ENCODE data around the gene LGR6. TPM values are rescaled to one million over a fixed set of nuclear protein-coding genes. Genes with fewer than 3 reads are reported as not detected.

Gene LGR6
- total RNA-seq, 1 experiment from 2014 or later: 0.26 TPM

DNA sequence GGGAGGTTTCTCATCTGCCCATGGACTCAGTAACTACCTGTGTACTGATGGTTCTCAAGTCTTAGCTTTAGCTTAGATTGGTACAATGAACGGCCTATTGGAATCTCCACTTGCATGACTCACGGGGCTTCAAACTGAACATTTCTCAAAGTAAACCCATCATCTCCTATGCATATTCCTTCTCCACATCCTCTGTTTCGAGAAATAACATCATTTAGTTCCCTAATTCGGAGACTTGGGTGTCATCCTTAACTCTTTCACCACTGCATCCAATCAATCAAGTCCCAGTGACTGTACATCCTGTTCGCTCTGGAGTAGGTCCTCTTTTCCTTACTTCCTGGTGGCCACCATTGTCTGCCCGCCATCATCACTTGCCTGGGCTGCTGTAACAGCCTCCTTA is 55.8 kb downstream of the LGR6 start:
- Histone ChIP-seq H3K4me3 (ENCODE audit: low read length) (no peak overlapping the region), H3F3A (ENCODE audit: low read length, unreplicated experiment) (no peaks in the 10 kb centered on the region), H3K27me3 (ENCODE audit: low read length) (no peaks in the 10 kb centered on the region), H4K20me1 (ENCODE audit: low read length) (no peaks in the 10 kb centered on the region), H3K27ac (ENCODE audit: low read length) (no peak overlapping the region), H3K9me2 (replicated peaks; ENCODE audit: low read length) (no peaks in the 10 kb centered on the region), H3K9ac (ENCODE audit: low read length) (no peak overlapping the region), H3K79me2 (ENCODE audit: low read length) (no peaks in the 10 kb centered on the region), H3K4me1 (ENCODE audit: insufficient read depth, low read length) (0 out of 2 replicates have a peak, but pooled peaks cover 5% of the 10 kb centered on the region), H3K4me2 (ENCODE audit: low read length) (no peak overlapping the region), H2AFZ (ENCODE audit: low read length) (no peak overlapping the region), H3K9me3 (ENCODE audit: low read length) (no peaks in the 10 kb centered on the region), H3K36me3 (ENCODE audit: low read depth, low read length) (no peaks in the 10 kb centered on the region)
- ATAC-seq (no peak), DNase-seq (no peak)
- ChIA-PET POLR2A (ENCODE audit: unreplicated experiment) (no interaction called here), CTCF (no interaction called here)
- no TSS peak for BruUV-seq (replicated peaks)
- no peak for TF ChIP-seq EZH2 (IDR thresholded peaks at IDR 0.05; ENCODE audit: low read length, unreplicated experiment)
- TF ChIP-seq, protein P1, sequence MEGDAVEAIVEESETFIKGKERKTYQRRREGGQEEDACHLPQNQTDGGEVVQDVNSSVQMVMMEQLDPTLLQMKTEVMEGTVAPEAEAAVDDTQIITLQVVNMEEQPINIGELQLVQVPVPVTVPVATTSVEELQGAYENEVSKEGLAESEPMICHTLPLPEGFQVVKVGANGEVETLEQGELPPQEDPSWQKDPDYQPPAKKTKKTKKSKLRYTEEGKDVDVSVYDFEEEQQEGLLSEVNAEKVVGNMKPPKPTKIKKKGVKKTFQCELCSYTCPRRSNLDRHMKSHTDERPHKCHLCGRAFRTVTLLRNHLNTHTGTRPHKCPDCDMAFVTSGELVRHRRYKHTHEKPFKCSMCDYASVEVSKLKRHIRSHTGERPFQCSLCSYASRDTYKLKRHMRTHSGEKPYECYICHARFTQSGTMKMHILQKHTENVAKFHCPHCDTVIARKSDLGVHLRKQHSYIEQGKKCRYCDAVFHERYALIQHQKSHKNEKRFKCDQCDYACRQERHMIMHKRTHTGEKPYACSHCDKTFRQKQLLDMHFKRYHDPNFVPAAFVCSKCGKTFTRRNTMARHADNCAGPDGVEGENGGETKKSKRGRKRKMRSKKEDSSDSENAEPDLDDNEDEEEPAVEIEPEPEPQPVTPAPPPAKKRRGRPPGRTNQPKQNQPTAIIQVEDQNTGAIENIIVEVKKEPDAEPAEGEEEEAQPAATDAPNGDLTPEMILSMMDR (conservative IDR thresholded peaks at IDR 0.05; ENCODE audit: low read depth, low read length): no peak
- TF ChIP-seq EZH2phosphoT487 (IDR thresholded peaks at IDR 0.05; ENCODE audit: borderline replicate concordance, low read length): no peak
- intact Hi-C loops (cut with micrococcal nuclease): no loop called here

DNA sequence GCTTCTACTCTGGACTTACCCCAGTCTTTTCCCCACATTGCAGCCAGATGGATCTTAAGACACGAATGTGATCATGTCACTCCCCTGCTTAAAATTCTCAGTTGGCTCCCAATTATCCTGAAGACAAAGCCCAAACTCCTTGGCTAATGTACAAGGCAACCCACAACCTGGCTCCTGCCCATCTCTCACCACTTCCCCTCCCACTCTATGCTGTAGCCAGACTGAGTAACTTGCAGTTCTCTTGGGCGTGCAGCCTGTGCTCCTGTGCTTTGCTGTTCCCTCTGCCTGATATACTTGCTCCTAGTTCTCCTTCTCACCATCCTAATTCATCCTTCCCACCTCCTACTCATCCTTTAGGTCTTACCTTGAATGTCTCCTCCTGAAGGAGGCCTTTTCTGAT is 56.2 kb downstream of the LGR6 start:
- H3F3A ChIP-seq (ENCODE audit: low read length, unreplicated experiment): no peaks in the 10 kb centered on the region
- H3K4me2 ChIP-seq (ENCODE audit: low read length): no peak overlapping the region
- H3K9me2 ChIP-seq (replicated peaks; ENCODE audit: low read length): no peaks in the 10 kb centered on the region
- H3K9me3 ChIP-seq (ENCODE audit: low read length): no peaks in the 10 kb centered on the region
- no peak for DNase-seq
- no peak overlapping the region for H3K4me3 ChIP-seq (ENCODE audit: low read length)
- ATAC-seq: no peak
- no peaks in the 10 kb centered on the region for H3K27me3 ChIP-seq (ENCODE audit: low read length)
- no peak overlapping the region for H3K27ac ChIP-seq (ENCODE audit: low read length)
- intact Hi-C loops (cut with micrococcal nuclease): no loop called here
- H2AFZ ChIP-seq (ENCODE audit: low read length): no peak overlapping the region
- ChIA-PET CTCF (no interaction called here), POLR2A (ENCODE audit: unreplicated experiment) (no interaction called here)
- no TSS peak for BruUV-seq (replicated peaks)
- H3K9ac ChIP-seq (ENCODE audit: low read length): no peak overlapping the region
- H3K79me2 ChIP-seq (ENCODE audit: low read length): no peaks in the 10 kb centered on the region
- TF ChIP-seq EZH2phosphoT487 (IDR thresholded peaks at IDR 0.05; ENCODE audit: borderline replicate concordance, low read length) (no peak), EZH2 (IDR thresholded peaks at IDR 0.05; ENCODE audit: low read length, unreplicated experiment) (no peak)
- TF ChIP-seq, protein P1 (conservative IDR thresholded peaks at IDR 0.05; ENCODE audit: low read depth, low read length): no peak
- H4K20me1 ChIP-seq (ENCODE audit: low read length): no peaks in the 10 kb centered on the region
- H3K4me1 ChIP-seq (ENCODE audit: insufficient read depth, low read length): 0 out of 2 replicates have a peak, but pooled peaks cover 8% of the 10 kb centered on the region
- H3K36me3 ChIP-seq (ENCODE audit: low read depth, low read length): no peaks in the 10 kb centered on the region

- no peaks in the 10 kb centered on the region for H3K27me3 ChIP-seq (ENCODE audit: low read length)
- H3K36me3 ChIP-seq (ENCODE audit: low read depth, low read length): no peaks in the 10 kb centered on the region
- H3K4me2 ChIP-seq (ENCODE audit: low read length): no peak overlapping the region
- no peak overlapping the region for H3K27ac ChIP-seq (ENCODE audit: low read length)
- ATAC-seq: no peak
- DNase-seq: no peak
- intact Hi-C loops (cut with micrococcal nuclease): no loop called here
- H3K4me3 ChIP-seq (ENCODE audit: low read length): no peak overlapping the region
- no peaks in the 10 kb centered on the region for H4K20me1 ChIP-seq (ENCODE audit: low read length)
- no TSS peak for BruUV-seq (replicated peaks)
- H3K9ac ChIP-seq (ENCODE audit: low read length): no peak overlapping the region
- H3K9me3 ChIP-seq (ENCODE audit: low read length): no peaks in the 10 kb centered on the region
- H3K9me2 ChIP-seq (replicated peaks; ENCODE audit: low read length): no peaks in the 10 kb centered on the region
- no peak overlapping the region for H2AFZ ChIP-seq (ENCODE audit: low read length)
- no peaks in the 10 kb centered on the region for H3F3A ChIP-seq (ENCODE audit: low read length, unreplicated experiment)
- TF ChIP-seq EZH2phosphoT487 (IDR thresholded peaks at IDR 0.05; ENCODE audit: borderline replicate concordance, low read length) (no peak), EZH2 (IDR thresholded peaks at IDR 0.05; ENCODE audit: low read length, unreplicated experiment) (no peak)
- TF ChIP-seq, protein P1 (conservative IDR thresholded peaks at IDR 0.05; ENCODE audit: low read depth, low read length): no peak
- ChIA-PET POLR2A (ENCODE audit: unreplicated experiment) (no interaction called here), CTCF (no interaction called here)
- no peaks in the 10 kb centered on the region for H3K79me2 ChIP-seq (ENCODE audit: low read length)
- 0 out of 2 replicates have a peak, but pooled peaks cover 8% of the 10 kb centered on the region for H3K4me1 ChIP-seq (ENCODE audit: insufficient read depth, low read length)
Observed at GRCh38 chr1:202250982-202251381, 57.4 kb downstream of the LGR6 start.

All from PC-3 (cell line).